HG03095 (cell line): ENCODE measurements around the gene MXRA5.
"Not testable (repeated sequence)": the region's sequence is repeated elsewhere in the genome, so short reads cannot be mapped to it uniquely, and the experiment has no call there.

ENCODE experiments used
- ATAC-seq: cut with Tn5 transposase; IDR thresholded peaks from one replicate; pipeline ENCODE4 v1.9.1; 2021; ENCODE audit warnings: moderate library complexity; ENCODE audit not compliant: unreplicated experiment

The MXRA5 gene

GRCh38 chrX:3346501-3347259, at the start of gene MXRA5:
Gene MXRA5, minus strand, starts transcription at chrX:3346652. Its CDS starts 2,819 bp downstream, at chrX:3343833.
- ATAC-seq: no peak

- ATAC-seq: no peak
These were observed 47.2 kb upstream of the MXRA5 start for GRCh38 chrX:3393581-3394111.

- ATAC-seq: no peak
These were observed 46.7 kb upstream of the MXRA5 start for GRCh38 chrX:3393178-3393577.

- ATAC-seq: no peak
These were observed 42.0 kb upstream of the MXRA5 start for GRCh38 chrX:3388457-3388856.

- ATAC-seq: no peak
These were observed 37.9 kb upstream of the MXRA5 start for GRCh38 chrX:3384327-3384726.

GRCh38 chrX:3380603-3381002, 34.2 kb upstream of the MXRA5 start:
- no peak for ATAC-seq

GRCh38 chrX:3379111-3379510, 32.7 kb upstream of the MXRA5 start:
- no peak for ATAC-seq

GRCh38 chrX:3378156-3378555, 31.7 kb upstream of the MXRA5 start:
- ATAC-seq: no peak

- no peak for ATAC-seq
These were observed 31.1 kb upstream of the MXRA5 start for GRCh38 chrX:3377560-3377959.

GRCh38 chrX:3375878-3376508, 29.5 kb upstream of the MXRA5 start:
- ATAC-seq: not testable (repeated sequence)

- no peak for ATAC-seq
These were observed 27.8 kb upstream of the MXRA5 start for GRCh38 chrX:3374108-3374800.

- no peak for ATAC-seq
These were observed 24.7 kb upstream of the MXRA5 start for GRCh38 chrX:3371163-3371562.

- no peak for ATAC-seq
These were observed 24.2 kb upstream of the MXRA5 start for GRCh38 chrX:3370656-3371055.

- no peak for ATAC-seq
These were observed 16.5 kb upstream of the MXRA5 start for GRCh38 chrX:3362956-3363355.

GRCh38 chrX:3360881-3361280, 14.4 kb upstream of the MXRA5 start:
- no peak for ATAC-seq

- not testable (repeated sequence) for ATAC-seq
These were observed 6.3 kb upstream of the MXRA5 start for GRCh38 chrX:3352741-3353140.

GRCh38 chrX:3351276-3351675, 4.8 kb upstream of the MXRA5 start:
- ATAC-seq: no peak

GRCh38 chrX:3348191-3348590, 1.7 kb upstream of the MXRA5 start:
- ATAC-seq: no peak

GRCh38 chrX:3345281-3346191, 916 bp downstream of the MXRA5 start:
- ATAC-seq: no peak

GRCh38 chrX:3343569-3343968, 2.9 kb downstream of the MXRA5 start:
- ATAC-seq: not testable (repeated sequence)

GRCh38 chrX:3340016-3340415, 6.4 kb downstream of the MXRA5 start:
- ATAC-seq: no peak
